ENCODE data around the gene GRB10. TPM values are rescaled to one million over a fixed set of nuclear protein-coding genes. Genes with fewer than 3 reads are reported as not detected.
"Not testable (repeated sequence)": the region's sequence is repeated elsewhere in the genome, so short reads cannot be mapped to it uniquely, and the experiment has no call there.

Gene GRB10
- total RNA-seq, 2 experiments from 2014 or later = 4.4 TPM

DNA sequence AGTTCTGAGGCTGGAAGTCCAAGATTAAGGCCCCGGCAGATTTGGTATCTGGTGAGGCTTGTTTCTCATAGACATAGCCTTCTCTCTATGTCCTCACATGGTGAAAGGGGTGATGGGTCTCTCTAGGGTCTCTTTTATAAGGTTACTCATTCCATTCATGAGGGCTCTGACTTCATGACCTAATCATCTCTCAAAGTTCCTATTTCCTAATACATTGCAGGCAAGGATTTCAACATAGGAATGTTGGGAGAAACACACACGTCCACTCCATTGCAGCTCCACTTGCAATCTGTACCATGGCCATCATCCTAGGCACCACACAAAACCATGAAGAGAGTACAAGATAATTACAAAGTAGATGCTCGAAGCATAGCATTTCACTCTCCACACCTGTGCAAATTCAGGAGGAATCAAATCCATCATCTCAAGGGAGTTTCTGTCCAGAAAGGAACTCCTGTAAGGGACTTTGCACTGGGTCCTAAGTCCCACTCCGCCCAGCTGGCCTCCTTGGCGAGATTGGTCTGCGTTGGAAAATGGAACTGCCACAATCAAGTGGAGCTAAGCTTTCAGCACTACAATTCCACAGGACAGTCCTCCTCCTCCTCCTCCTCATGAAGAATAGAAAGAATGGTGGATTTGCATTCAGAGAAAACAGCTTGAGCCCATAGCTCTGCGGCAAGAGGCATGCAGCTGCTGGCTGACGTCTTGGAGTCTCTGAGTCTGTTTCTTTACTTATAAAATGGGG, 226.3 kb downstream of the GRB10 start:
- H3K9me3 Mint-ChIP-seq = no peaks in the 10 kb centered on the region
- no peak for DNase-seq
- POLR2A ChIA-PET = no interaction called here
- no peaks in the 10 kb centered on the region for H3K4me1 Mint-ChIP-seq
- H3K36me3 Mint-ChIP-seq (ENCODE audit: low read depth) = no peaks in the 10 kb centered on the region
- H3K27ac Mint-ChIP-seq = no peak overlapping the region
- CTCF ChIA-PET = interaction anchor here (1.0 to 1.1 kb wide), 2 partner anchors 15 to 30 kb away, joined by 3 read pairs; no protein-coding TSS in a partner anchor
- no peak overlapping the region for H3K4me3 Mint-ChIP-seq
- peaks cover 14% of the 10 kb centered on the region for H3K27me3 Mint-ChIP-seq

DNA sequence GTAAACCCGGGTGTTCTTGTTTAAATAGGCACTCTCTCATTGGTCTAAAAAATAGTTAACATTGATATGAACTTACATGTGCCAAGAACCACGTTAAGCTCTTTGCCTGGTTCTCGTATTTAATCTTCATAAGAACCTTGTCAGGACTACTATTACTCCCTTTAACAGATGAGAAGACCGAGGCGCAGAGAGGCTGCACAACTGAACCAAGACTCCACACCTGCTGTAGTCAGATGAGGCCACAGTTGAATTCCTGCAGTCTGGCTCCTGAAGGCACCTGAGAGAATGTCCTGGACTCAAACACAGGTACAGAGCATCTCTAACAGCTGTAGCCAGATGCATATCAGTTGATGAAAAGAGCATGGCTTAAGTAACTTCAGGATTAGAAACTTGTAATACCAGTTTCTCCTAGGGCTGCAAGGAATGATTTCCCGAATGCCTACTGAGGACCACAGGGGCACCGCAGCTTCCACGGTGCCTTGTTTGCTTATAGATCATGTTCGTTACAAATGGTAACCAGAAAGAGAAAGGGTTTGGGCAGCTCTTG, 227.0 kb downstream of the GRB10 start:
- POLR2A ChIA-PET = no interaction called here
- Mint-ChIP-seq H3K27ac (no peak overlapping the region), H3K9me3 (no peaks in the 10 kb centered on the region), H3K27me3 (peaks cover 14% of the 10 kb centered on the region), H3K4me1 (no peaks in the 10 kb centered on the region), H3K36me3 (ENCODE audit: low read depth) (no peaks in the 10 kb centered on the region), H3K4me3 (no peak overlapping the region)
- CTCF ChIA-PET = interaction anchor here (0.8 to 1.1 kb wide), 2 partner anchors 23 to 31 kb away, joined by 3 to 4 read pairs; no protein-coding TSS in a partner anchor
- DNase-seq = no peak

DNA sequence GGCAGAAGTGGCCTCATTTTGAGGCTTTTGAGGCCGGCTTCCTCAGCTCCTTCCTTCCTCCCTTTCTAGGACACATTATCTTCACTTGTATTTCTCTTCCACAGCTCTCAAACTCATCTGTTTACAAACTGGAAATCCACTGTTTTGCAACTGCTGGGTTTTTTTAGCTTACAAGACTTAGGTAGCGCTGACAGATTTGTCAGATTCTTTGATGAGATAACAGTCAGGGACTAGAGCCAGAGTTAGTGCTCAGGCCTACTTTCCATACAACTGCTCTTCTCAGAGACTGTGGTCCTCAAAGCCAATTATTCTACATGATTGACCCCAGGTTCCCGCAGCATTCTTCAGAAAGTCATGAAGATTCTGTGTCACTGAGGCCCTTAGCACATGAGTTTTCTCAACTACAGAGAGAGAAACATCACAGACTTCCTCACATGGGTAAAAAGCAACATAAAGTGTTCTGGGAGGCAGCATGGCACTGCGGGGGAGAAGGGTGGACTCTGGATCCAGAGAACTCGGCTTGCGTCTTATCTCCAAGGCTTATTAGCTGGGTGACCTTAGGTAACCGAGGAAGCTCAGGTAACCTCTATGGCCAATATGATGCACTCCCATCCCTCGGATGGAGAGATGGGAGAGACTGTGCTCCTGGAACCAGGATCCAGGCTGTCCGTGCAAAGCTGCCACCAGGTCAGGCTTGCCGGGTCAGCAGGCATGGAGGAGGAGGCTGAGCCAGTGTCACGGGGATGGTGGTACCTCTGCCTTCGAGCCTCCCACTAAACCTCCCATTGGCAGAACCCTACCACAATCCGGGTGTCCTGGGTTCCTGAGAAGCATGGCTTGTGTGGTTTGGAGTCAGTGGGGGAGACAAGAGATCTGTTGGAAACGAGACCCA, 228.0 kb downstream of the GRB10 start:
- H3K27me3 Mint-ChIP-seq = peaks cover 20% of the 10 kb centered on the region
- no peak for DNase-seq
- H3K36me3 Mint-ChIP-seq (ENCODE audit: low read depth) = no peaks in the 10 kb centered on the region
- POLR2A ChIA-PET = no interaction called here
- no peaks in the 10 kb centered on the region for H3K9me3 Mint-ChIP-seq
- H3K4me3 Mint-ChIP-seq = no peak overlapping the region
- no peaks in the 10 kb centered on the region for H3K4me1 Mint-ChIP-seq
- H3K27ac Mint-ChIP-seq = no peak overlapping the region
- CTCF ChIA-PET = interaction anchor here (0.8 to 1.1 kb wide), 3 partner anchors 9 to 32 kb away, joined by 3 to 4 read pairs (median 3); no protein-coding TSS in a partner anchor

DNA sequence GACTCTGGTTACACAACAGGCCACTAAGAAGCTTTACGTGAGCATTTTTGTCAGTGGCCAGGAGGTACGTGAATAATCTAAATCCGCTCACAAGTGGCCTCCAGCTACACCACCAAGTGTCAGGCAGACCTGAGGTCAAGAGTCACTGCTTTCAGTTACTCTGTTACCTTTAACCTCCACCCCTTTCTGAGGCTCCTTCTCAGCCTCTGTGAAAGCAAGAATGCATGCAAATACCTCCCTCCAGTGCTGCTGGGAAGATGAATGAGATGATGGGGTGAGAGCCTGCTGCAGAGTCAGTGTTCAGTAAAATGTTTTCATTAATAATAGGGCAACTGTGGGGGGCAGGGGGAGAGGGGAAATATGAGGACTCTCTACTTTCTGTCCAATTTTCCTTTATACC, 228.7 kb downstream of the GRB10 start:
- Mint-ChIP-seq H3K4me1 (no peaks in the 10 kb centered on the region), H3K9me3 (no peaks in the 10 kb centered on the region), H3K27me3 (peaks cover 20% of the 10 kb centered on the region), H3K36me3 (ENCODE audit: low read depth) (no peaks in the 10 kb centered on the region), H3K4me3 (no peak overlapping the region), H3K27ac (no peak overlapping the region)
- ChIA-PET CTCF (interaction anchor here (1.1 kb wide), 1 partner anchor 9 kb away, joined by 3 read pairs; no protein-coding TSS in a partner anchor), POLR2A (no interaction called here)
- no peak for DNase-seq

DNA sequence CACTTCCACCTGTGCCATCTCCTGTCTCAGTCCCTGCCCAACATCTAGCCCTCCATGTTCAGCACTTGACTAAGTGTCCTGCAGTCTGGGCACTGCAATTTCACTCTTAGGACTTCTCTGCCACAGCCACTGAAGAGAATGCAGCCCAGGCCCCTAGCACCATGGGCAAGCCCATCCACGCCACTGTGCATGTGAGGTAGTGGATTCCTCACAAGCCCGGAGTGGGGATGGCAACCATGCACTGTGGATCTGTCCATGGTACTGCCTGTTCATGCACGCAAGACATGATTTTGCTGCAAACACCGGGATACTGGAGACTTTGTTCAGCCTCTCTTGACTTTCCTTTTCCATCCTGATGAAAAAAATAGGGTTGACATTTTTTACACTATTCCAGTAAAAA, 229.8 kb downstream of the GRB10 start:
- Mint-ChIP-seq H3K9me3 (no peaks in the 10 kb centered on the region), H3K4me3 (no peak overlapping the region), H3K4me1 (no peaks in the 10 kb centered on the region), H3K27ac (no peak overlapping the region), H3K36me3 (ENCODE audit: low read depth) (no peaks in the 10 kb centered on the region), H3K27me3 (peaks cover 20% of the 10 kb centered on the region)
- POLR2A ChIA-PET = no interaction called here
- CTCF ChIA-PET = no interaction called here
- peak; percentile 22 for DNase-seq

DNA sequence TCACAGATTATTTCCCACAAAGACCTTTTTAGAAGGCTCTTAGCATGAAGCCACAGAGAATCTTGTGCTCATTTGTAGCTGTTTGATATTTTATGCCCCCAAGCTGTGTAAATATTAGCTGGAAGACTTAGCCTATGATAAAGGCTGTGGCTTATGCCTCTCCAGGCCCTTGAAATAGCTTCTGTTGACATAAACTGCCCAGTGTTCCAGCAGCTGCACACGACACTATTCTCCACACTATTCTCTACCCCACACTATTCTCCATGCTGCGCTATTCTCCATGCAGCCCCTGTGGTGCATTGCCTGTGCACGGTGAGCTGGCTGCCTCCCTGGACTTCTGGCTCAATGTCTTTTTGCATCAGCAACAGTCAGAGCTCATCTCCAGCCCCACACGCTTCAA, 230.6 kb downstream of the GRB10 start:
- Mint-ChIP-seq H3K36me3 (ENCODE audit: low read depth) (no peaks in the 10 kb centered on the region), H3K9me3 (no peaks in the 10 kb centered on the region), H3K4me3 (no peak overlapping the region), H3K4me1 (no peaks in the 10 kb centered on the region), H3K27ac (no peak overlapping the region), H3K27me3 (peaks cover 14% of the 10 kb centered on the region)
- ChIA-PET CTCF (no interaction called here), POLR2A (no interaction called here)
- DNase-seq = no peak

DNA sequence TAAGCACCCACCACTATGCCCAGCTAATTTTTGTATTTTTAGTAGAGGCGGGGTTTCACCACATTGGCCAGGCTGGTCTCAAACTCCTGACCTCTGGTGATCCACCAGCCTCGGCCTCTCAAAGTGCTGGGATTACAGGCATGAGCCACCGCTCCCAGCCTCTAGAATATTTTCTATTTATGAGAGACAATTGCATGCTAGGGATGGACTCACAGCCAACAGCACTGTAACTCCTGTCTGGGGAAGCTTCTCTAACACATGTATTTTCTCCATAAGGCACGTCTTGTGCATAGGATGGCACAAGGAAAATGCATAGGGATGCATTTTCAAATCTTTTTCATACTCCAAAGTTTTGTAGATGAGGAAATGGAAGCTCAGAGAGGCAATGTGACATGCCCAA, 237.1 kb downstream of the GRB10 start:
- H3K27ac Mint-ChIP-seq; H3K4me3 Mint-ChIP-seq; H3K9me3 Mint-ChIP-seq; H3K4me1 Mint-ChIP-seq; POLR2A ChIA-PET; H3K36me3 Mint-ChIP-seq (ENCODE audit: low read depth); DNase-seq: not testable (repeated sequence)
- CTCF ChIA-PET = interaction anchor here (1.0 kb wide), 1 partner anchor 9 kb away, joined by 3 read pairs; no protein-coding TSS in a partner anchor
- H3K27me3 Mint-ChIP-seq = peaks cover 17% of the 10 kb centered on the region

DNA sequence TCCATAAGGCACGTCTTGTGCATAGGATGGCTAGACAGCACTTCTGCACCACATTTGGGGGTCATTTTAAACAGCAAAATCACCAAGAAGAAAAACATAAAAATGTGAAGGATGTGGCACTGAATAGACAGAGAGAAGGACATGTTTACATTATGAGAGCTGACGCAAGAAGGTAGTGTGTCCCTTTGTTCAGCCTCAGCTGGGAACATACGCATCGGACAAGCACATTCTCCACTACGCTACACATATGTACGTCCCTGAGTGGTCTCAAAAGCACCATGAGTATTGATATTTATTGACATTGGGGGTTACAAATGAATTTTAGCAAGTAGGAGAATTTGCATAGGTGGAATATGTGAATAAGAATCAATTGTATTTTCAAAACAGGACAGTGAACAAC, 237.7 kb downstream of the GRB10 start:
- no peaks in the 10 kb centered on the region for H3K4me1 Mint-ChIP-seq
- H3K36me3 Mint-ChIP-seq (ENCODE audit: low read depth) = no peaks in the 10 kb centered on the region
- ChIA-PET CTCF (interaction anchor here (1.0 kb wide), 1 partner anchor 9 kb away, joined by 3 read pairs; no protein-coding TSS in a partner anchor), POLR2A (no interaction called here)
- no peak overlapping the region for H3K4me3 Mint-ChIP-seq
- H3K27ac Mint-ChIP-seq = no peak overlapping the region
- peaks cover 14% of the 10 kb centered on the region for H3K27me3 Mint-ChIP-seq
- H3K9me3 Mint-ChIP-seq = no peaks in the 10 kb centered on the region
- DNase-seq = no peak

DNA sequence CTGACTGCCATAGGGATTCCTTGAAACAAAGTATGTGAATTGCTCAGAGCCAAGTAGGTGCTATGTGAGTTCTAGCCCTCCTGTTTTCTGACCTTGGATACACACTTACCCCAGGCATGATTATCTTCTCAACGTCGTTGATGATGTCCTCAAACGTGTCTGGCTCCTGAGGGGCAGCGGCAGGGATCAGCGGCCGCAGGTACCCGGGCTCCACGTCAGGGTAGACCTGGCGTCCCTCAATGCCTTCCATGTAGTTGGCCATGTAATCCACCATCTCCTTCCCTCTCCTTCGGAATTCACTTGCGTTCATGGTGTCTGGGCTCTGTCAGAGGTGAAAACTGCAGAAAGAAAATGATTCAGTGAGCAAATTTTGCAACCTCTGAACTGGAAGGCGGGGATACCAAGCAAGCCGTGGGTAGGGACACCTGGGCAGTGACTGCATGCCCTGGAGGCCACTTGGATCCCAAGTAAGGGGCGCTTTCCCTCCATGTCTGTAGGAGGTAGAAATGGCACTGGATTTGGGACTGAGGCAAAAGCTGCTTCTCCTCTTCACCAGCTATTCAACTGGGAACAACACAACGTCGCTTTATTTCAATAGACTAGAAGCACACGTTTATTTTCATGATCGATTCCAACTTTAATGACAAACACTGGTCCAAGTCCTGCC, 238.8 kb downstream of the GRB10 start:
- Mint-ChIP-seq H3K4me1 (no peaks in the 10 kb centered on the region), H3K9me3 (no peaks in the 10 kb centered on the region), H3K4me3 (no peak overlapping the region), H3K27me3 (peaks cover 12% of the 10 kb centered on the region), H3K27ac (no peak overlapping the region), H3K36me3 (ENCODE audit: low read depth) (no peaks in the 10 kb centered on the region)
- no peak for DNase-seq
- ChIA-PET POLR2A (no interaction called here), CTCF (interaction anchor here (0.6 kb wide), 1 partner anchor 91 kb away, joined by 4 read pairs; no protein-coding TSS in a partner anchor)

DNA sequence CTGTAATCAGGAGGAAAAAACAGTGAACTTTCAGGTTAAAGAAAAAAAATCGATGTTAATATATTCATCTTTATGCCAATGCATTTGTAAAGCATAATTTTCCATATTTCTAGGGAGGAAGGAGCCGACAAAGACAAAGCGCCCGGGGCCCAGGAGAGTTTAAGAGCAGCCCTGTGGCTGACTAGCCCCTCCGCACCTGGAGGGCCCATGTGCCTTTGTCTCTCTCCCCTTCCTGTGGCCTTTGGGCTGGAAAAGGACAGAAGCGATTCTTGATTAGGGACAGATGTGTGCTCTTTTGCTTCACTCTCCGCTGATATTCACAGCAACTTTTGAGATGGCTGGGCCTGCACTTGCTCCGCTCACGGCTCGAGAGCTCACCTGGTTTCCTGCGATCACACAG, 240.6 kb downstream of the GRB10 start:
- ChIA-PET CTCF (interaction anchor here (0.6 to 0.9 kb wide), 2 partner anchors 15 to 818 kb away, joined by 3 read pairs; no protein-coding TSS in a partner anchor), POLR2A (no interaction called here)
- Mint-ChIP-seq H3K4me3 (no peak overlapping the region), H3K36me3 (ENCODE audit: low read depth) (no peaks in the 10 kb centered on the region), H3K4me1 (no peaks in the 10 kb centered on the region), H3K9me3 (no peaks in the 10 kb centered on the region), H3K27ac (no peak overlapping the region), H3K27me3 (peaks cover 12% of the 10 kb centered on the region)
- no peak for DNase-seq

DNA sequence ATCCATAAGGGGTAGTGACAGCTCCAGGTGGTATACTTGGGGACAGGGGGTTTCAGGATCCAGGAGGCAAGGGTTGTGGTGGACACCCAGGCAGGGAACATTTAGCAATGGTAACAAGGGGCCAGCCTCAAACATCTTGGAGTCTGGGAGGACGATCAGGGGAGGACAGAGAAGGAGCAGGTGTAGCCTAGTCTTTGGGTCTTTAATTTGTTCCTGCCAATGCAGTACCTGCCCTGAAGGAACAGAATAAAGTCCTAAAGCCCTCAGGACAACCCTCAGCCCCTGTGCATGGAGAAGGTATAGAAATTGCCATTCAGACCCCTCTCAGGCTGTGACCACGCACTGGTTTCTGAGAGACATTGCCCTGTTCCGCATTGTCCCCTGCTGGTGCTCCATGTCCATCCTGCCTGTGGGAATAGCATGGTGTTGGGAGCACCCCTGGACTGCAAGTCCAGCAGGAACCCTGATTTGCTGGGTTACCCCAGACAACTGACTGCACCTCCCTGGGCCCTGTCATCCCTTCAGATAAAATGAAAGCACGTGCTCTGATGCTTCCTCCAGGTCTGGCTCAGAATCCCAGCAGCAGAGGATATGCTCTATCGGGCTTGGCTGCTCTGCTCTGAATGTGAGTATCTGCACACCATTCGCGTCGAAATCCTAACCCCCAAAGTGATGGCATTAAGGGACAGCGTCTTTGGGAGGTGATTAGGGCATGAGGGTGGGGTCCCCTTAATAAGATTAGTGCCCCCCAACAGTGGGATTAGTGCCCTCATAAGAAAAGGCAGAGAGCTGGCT, 241.7 kb downstream of the GRB10 start:
- H3K27ac Mint-ChIP-seq = no peak overlapping the region
- no peaks in the 10 kb centered on the region for H3K9me3 Mint-ChIP-seq
- no peak for DNase-seq
- H3K4me1 Mint-ChIP-seq = no peaks in the 10 kb centered on the region
- H3K4me3 Mint-ChIP-seq = no peak overlapping the region
- POLR2A ChIA-PET = no interaction called here
- no peaks in the 10 kb centered on the region for H3K36me3 Mint-ChIP-seq (ENCODE audit: low read depth)
- H3K27me3 Mint-ChIP-seq = peaks cover 12% of the 10 kb centered on the region
- CTCF ChIA-PET = interaction anchor here (0.7 to 0.9 kb wide), 2 partner anchors 16 to 1469 kb away, joined by 3 read pairs; no protein-coding TSS in a partner anchor
